ENCODE data around the gene APOBEC3F.
"Not testable (repeated sequence)": the region's sequence is repeated elsewhere in the genome, so short reads cannot be mapped to it uniquely, and the experiment has no call there.

The APOBEC3F gene

DNA sequence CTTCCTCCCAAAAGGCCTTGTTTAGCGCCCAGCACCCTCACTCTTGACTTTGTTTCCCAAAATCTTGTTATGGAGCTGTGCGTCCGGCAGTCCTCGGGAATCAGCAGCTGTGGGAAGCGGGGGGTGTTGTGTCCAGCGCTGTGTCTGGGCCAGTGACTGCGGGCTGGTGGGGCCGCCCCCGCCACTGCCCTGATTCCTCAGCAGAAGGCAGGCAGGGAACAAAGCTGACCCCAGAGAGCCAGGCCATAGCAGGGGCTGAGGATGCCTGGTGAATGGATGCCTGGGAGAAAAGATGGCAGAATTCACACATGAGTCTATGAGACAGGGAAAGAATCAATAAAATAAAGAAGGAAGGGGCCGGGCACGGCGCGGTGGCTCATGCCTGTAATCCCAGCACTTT, 24.1 kb upstream of the APOBEC3F start:
- Histone ChIP-seq H3K4me1 (ENCODE audit: insufficient read depth, low read length) (peaks cover 22% of the 10 kb centered on the region), H3K27me3 (ENCODE audit: insufficient read depth, low read length) (no peaks in the 10 kb centered on the region), H2AFZ (ENCODE audit: low read depth, low read length) (no peak overlapping the region), H3K4me3 (ENCODE audit: low read length) (no peak overlapping the region), H3K9me3 (ENCODE audit: low read length) (no peaks in the 10 kb centered on the region), H3K36me3 (ENCODE audit: insufficient read depth, low read length) (no peaks in the 10 kb centered on the region)

DNA sequence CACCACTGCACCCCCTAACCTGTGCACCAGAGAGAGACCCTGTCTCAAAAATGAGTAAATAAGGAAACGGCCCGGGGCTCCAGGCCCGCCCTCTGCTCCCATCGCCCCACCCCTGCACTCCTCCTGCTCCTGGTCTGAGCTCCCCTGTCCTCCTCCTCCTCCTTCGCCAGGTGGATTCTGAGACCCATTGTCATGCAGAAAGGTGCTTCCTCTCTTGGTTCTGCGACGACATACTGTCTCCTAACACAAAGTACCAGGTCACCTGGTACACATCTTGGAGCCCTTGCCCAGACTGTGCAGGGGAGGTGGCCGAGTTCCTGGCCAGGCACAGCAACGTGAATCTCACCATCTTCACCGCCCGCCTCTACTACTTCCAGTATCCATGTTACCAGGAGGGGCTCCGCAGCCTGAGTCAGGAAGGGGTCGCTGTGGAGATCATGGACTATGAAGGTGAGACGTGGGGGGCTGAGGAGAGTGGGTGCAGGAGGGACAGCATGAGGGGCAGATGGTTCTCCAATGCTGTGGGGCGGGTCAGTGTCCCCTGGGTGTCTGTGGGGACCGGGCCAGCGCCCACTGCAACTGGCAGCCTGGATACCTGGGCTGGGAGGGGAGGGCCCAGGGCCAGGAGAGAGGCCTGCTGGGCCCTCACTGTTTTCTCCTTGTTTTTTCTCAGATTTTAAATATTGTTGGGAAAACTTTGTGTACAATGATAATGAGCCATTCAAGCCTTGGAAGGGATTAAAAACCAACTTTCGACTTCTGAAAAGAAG, 22.9 kb upstream of the APOBEC3F start:
- Histone ChIP-seq H3K27me3 (ENCODE audit: insufficient read depth, low read length) (no peaks in the 10 kb centered on the region), H3K4me1 (ENCODE audit: insufficient read depth, low read length) (peaks cover 22% of the 10 kb centered on the region), H3K36me3 (ENCODE audit: insufficient read depth, low read length) (no peaks in the 10 kb centered on the region), H2AFZ (ENCODE audit: low read depth, low read length) (no peak overlapping the region), H3K9me3 (ENCODE audit: low read length) (no peaks in the 10 kb centered on the region), H3K4me3 (ENCODE audit: low read length) (no peak overlapping the region)

DNA sequence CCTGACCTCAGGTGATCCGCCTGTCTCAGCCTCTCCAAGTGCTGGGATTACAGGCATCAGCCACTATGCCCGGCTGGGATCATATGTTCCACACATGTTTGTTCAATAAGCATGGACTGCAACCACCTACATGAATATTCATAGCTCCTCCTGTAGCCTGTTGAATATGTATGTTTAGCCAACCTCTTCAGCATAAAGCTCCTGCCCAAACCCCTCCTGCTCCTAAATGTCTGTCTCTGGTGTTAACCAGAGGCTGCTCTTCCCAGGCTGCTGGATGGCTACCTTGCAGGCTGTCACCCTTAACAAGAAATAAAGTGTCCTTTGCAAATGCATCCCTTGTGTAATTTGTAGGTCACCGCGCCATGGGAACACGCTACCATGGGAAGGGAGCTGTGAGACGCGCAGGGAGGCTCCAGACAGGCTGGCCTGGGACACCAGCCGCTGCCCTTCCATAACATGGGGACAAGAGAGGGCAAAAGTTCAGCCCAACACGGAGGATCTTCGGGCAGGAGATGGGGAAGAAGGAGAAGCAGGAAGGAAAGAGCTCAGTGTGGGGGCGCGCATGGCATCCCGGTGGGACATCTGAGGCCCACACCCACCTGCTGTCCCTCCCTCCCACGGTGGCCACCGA, 20.5 kb upstream of the APOBEC3F start:
- not testable (repeated sequence) for H3K9me3 ChIP-seq (ENCODE audit: low read length); H3K4me1 ChIP-seq (ENCODE audit: insufficient read depth, low read length); H3K27me3 ChIP-seq (ENCODE audit: insufficient read depth, low read length); H2AFZ ChIP-seq (ENCODE audit: low read depth, low read length); H3K36me3 ChIP-seq (ENCODE audit: insufficient read depth, low read length)
- peak overlapping the region; percentile 16 for H3K4me3 ChIP-seq (ENCODE audit: low read length)

DNA sequence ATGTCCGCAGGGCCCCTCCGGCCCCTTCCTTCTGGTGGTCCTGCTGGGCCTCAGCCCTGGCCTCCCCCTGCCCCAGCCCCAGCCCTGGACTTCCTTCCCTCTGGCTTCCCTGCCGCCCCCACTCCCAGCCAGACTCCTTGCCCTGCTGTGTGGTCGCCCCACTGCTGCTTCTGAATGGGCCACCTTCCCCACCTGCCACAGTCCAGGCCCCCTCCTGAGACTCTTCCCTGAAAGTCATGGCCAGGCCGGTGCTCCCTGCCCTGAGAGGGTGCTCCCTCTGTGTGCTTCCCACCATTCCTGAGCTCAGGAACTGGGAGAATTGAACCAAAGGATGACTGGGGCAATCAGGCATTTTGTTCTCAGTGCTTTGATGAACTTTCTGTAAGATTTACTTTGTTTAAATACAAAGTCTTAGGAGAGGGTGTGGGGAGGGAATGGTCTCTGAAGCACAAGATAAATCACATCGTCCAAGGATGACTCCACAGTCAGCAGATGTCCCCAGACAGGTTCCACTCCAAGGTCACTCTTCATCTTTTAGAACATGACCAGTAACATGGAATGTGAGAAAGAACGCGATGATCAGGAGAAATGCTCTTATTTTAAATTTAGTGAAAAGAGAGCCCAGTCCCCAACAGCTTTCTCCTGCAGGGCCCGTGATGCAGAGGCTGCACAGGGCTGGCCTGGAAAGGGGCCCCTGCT, 19.0 kb upstream of the APOBEC3F start:
- Histone ChIP-seq H3K4me3 (ENCODE audit: low read length) (no peak overlapping the region), H2AFZ (ENCODE audit: low read depth, low read length) (no peak overlapping the region), H3K4me1 (ENCODE audit: insufficient read depth, low read length) (peaks cover 8% of the 10 kb centered on the region), H3K27me3 (ENCODE audit: insufficient read depth, low read length) (no peaks in the 10 kb centered on the region), H3K9me3 (ENCODE audit: low read length) (no peaks in the 10 kb centered on the region), H3K36me3 (ENCODE audit: insufficient read depth, low read length) (no peaks in the 10 kb centered on the region)

DNA sequence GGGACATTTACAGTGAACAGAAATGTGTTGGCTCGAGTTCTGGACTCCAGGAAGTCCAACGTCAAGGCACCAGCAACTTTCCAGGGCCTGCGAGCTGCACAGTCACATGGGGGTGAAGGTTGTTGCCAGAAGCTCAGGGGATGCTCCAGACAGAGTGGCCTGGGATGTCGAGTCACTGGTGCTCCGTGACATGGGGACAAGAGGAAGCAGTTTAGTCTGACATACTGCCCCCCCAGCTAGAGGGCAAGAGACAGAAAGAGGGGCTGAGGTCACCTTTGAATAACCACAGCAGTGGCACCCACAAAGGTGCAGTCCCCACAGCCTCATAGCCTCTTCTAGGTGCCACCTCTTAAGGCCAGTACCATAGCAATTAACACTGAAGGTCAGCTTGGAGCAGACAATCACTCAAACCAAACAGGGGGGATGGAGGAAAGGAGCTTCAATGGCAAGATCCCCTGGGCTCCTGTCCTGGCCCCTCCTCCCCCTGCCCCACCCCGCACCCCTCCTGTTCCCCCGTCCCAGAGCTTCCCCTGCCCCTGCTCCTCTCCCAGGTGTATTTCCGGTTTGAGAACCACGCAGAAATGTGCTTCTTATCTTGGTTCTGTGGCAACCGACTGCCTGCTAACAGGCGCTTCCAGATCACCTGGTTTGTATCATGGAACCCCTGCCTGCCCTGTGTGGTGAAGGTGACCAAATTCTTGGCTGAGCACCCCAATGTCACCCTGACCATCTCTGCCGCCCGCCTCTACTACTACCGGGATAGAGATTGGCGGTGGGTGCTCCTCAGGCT, 15.9 kb upstream of the APOBEC3F start:
- Histone ChIP-seq H3K36me3 (ENCODE audit: insufficient read depth, low read length) (no peaks in the 10 kb centered on the region), H3K9me3 (ENCODE audit: low read length) (no peaks in the 10 kb centered on the region), H3K4me1 (ENCODE audit: insufficient read depth, low read length) (peaks cover 7% of the 10 kb centered on the region), H2AFZ (ENCODE audit: low read depth, low read length) (no peak overlapping the region), H3K27me3 (ENCODE audit: insufficient read depth, low read length) (no peaks in the 10 kb centered on the region), H3K4me3 (ENCODE audit: low read length) (no peak overlapping the region)

DNA sequence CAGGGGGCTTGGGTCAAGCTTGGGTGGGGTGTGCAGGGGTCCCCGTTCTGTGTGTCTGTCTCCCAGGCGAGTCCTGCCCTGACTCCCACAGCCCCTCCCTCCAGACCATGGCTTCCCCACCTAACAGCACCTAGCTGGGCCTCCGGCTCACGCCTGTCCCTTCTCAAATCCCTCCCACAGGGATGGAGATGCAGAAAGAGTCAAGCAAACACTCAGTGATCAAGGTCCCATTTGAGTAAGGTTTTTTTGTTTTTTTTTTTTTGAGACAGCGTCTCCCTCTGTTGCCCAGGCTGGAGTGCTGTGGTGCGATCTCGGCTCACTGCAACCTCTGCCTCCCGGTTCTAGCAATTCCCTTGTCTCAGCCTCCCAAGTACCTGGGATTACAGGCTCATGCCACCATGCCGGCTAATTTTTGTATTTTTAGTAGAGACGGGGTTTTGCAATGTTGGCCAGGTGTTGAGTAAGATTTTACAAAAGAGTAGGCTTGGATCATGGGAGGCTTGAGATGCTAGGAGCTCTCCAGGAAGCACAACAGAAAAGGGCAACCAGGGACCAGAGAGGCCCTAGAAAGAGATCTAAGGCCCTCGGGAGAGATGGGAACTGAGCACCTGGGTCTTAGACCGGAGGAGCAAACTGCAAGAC, 14.0 kb upstream of the APOBEC3F start:
- Histone ChIP-seq H3K4me1 (ENCODE audit: insufficient read depth, low read length) (no peaks in the 10 kb centered on the region), H3K27me3 (ENCODE audit: insufficient read depth, low read length) (no peaks in the 10 kb centered on the region), H2AFZ (ENCODE audit: low read depth, low read length) (no peak overlapping the region), H3K36me3 (ENCODE audit: insufficient read depth, low read length) (no peaks in the 10 kb centered on the region), H3K9me3 (ENCODE audit: low read length) (no peaks in the 10 kb centered on the region), H3K4me3 (ENCODE audit: low read length) (no peak overlapping the region)

DNA sequence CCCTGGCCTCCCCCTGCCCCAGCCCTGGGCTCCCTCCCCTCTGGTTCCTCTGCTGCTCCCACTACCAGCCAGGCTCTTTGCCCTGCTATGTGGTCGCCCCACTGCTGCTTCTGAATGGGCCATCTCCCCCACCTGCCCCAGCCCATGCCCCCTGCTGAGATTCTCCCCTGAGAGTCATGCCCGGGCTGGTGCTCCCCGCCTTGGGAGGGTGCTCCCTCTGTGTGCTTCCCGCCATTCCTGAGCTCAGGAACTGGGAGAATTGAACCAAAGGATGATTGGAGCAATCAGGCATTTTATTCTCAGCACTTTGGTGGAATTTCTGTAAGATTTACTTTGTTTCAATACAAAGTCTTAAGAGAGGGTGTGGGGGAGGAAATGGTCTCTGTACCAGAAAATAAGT, 12.9 kb upstream of the APOBEC3F start:
- no peak overlapping the region for H2AFZ ChIP-seq (ENCODE audit: low read depth, low read length)
- H3K9me3 ChIP-seq (ENCODE audit: low read length) = no peaks in the 10 kb centered on the region
- no peaks in the 10 kb centered on the region for H3K4me1 ChIP-seq (ENCODE audit: insufficient read depth, low read length)
- H3K36me3 ChIP-seq (ENCODE audit: insufficient read depth, low read length) = no peaks in the 10 kb centered on the region
- no peaks in the 10 kb centered on the region for H3K27me3 ChIP-seq (ENCODE audit: insufficient read depth, low read length)
- H3K4me3 ChIP-seq (ENCODE audit: low read length) = no peak overlapping the region

DNA sequence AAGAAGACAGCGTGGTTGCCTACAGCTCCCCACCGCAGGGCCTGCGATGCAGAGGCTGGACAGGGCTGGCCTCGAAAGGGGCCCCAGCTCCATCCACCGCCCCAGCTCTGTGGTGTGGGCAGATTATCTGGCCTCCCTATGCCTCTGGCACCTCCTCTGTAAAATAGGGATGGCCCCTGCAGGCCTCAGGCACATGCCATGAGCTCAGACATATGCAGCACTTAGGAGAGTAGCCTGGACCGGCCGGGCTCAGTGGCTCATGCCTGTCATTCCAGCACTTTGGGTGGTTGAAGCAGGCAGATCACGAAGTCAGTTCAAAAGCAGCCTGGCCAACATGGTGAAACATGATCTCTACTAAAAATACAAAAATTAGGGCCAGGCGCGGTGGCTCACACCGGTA, 12.4 kb upstream of the APOBEC3F start:
- no peak overlapping the region for H2AFZ ChIP-seq (ENCODE audit: low read depth, low read length)
- H3K36me3 ChIP-seq (ENCODE audit: insufficient read depth, low read length) = no peaks in the 10 kb centered on the region
- no peaks in the 10 kb centered on the region for H3K4me1 ChIP-seq (ENCODE audit: insufficient read depth, low read length)
- no peaks in the 10 kb centered on the region for H3K27me3 ChIP-seq (ENCODE audit: insufficient read depth, low read length)
- H3K4me3 ChIP-seq (ENCODE audit: low read length) = no peak overlapping the region
- no peaks in the 10 kb centered on the region for H3K9me3 ChIP-seq (ENCODE audit: low read length)

DNA sequence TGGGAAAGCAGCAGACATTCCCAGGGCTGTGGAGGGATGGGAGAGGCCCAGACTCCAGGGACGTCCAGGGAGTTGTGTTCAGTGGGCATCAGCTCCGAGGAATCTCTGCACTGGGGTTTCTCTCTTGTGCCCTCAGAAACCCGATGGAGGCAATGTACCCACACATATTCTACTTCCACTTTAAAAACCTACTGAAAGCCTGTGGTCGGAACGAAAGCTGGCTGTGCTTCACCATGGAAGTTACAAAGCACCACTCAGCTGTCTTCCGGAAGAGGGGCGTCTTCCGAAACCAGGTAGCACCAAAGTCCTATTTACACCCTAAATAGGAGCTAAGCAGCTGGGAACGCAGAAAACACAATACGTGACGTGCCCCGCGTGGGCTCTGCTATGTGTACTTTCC, 11.4 kb upstream of the APOBEC3F start:
- no peaks in the 10 kb centered on the region for H3K4me1 ChIP-seq (ENCODE audit: insufficient read depth, low read length)
- H3K4me3 ChIP-seq (ENCODE audit: low read length) = no peak overlapping the region
- no peaks in the 10 kb centered on the region for H3K9me3 ChIP-seq (ENCODE audit: low read length)
- no peak overlapping the region for H2AFZ ChIP-seq (ENCODE audit: low read depth, low read length)
- H3K36me3 ChIP-seq (ENCODE audit: insufficient read depth, low read length) = no peaks in the 10 kb centered on the region
- H3K27me3 ChIP-seq (ENCODE audit: insufficient read depth, low read length) = no peaks in the 10 kb centered on the region

DNA sequence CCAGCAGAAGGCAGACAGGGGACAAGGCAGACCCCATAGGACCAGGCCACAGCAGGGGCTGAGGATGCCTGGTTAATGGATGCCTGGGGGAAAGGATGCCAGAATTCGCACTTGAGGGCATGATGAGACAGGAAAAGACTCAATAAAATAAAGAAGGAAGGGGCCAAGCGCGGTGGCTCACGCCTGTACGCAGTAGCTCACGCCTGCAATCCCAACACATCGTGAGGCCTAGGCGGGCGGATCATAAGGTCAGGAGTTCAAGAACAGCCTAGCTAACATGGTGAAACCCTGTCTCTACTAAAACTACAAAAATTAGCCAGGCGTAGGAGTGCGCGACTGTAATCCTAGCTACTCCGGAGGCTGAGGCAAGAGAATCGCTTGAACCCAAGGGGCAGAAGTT, 10.0 kb upstream of the APOBEC3F start:
- Histone ChIP-seq H3K4me3 (ENCODE audit: low read length) (no peak overlapping the region), H3K9me3 (ENCODE audit: low read length) (no peaks in the 10 kb centered on the region), H3K27me3 (ENCODE audit: insufficient read depth, low read length) (no peaks in the 10 kb centered on the region), H2AFZ (ENCODE audit: low read depth, low read length) (no peak overlapping the region), H3K36me3 (ENCODE audit: insufficient read depth, low read length) (no peaks in the 10 kb centered on the region), H3K4me1 (ENCODE audit: insufficient read depth, low read length) (no peaks in the 10 kb centered on the region)

DNA sequence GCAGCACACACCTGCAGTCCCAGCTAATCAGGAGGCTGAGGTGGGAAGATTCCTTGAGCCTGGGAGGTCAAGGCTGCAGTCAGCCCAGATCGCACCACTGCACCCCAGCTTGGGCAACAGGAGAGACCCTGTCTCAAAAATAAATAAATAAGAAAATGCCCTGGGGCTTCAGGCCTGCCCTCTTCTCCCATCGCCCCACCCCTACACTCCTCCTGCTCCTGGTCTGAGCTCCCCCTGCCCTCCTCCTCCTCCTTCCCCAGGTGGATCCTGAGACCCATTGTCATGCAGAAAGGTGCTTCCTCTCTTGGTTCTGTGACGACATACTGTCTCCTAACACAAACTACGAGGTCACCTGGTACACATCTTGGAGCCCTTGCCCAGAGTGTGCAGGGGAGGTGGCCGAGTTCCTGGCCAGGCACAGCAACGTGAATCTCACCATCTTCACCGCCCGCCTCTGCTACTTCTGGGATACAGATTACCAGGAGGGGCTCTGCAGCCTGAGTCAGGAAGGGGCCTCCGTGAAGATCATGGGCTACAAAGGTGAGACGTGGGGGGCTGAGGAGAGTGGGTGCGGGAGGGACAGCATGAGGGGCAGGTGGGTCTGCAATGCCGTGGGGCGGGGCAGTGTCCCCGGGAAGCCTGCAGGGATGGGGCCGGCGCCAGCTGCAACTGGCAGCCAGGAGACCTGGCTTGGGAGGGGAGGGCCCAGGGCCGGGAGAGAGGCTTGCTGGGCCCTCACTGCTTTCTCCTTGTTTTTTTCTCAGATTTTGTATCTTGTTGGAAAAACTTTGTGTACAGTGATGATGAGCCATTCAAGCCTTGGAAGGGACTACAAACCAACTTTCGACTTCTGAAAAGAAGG, 9.0 kb upstream of the APOBEC3F start:
- not testable (repeated sequence) for H3K36me3 ChIP-seq (ENCODE audit: insufficient read depth, low read length); H3K4me3 ChIP-seq (ENCODE audit: low read length); H2AFZ ChIP-seq (ENCODE audit: low read depth, low read length); H3K4me1 ChIP-seq (ENCODE audit: insufficient read depth, low read length); H3K27me3 ChIP-seq (ENCODE audit: insufficient read depth, low read length); H3K9me3 ChIP-seq (ENCODE audit: low read length)

DNA sequence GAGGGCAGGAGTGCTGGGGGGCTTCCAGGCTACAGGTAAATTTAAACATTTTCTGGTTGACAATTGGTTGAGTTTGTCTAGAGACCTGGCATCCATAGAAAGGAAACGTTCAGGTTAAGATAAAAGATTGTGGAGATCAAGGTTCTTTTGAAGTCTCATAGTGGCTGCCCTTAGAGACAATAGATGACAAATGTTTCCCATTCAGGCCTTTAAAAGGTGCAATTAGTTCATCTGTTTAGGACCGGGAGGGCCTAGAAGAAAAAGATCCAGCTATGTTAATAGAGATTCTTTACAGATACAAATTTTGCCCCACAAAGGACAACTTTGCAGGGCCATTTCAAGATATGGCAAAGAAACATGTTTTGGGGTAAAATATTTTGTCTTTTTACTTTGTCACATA, 3.6 kb upstream of the APOBEC3F start:
- H3K36me3 ChIP-seq (ENCODE audit: insufficient read depth, low read length); H3K27me3 ChIP-seq (ENCODE audit: insufficient read depth, low read length); H2AFZ ChIP-seq (ENCODE audit: low read depth, low read length); H3K9me3 ChIP-seq (ENCODE audit: low read length); H3K4me3 ChIP-seq (ENCODE audit: low read length): not testable (repeated sequence)
- H3K4me1 ChIP-seq (ENCODE audit: insufficient read depth, low read length) = peaks cover 13% of the 10 kb centered on the region

Data from neuron (in vitro differentiated cells).